Breast epithelium (tissue), 4 donors: ENCODE measurements around the gene CPXM2. TPM values are rescaled to one million over a fixed set of nuclear protein-coding genes. Genes with fewer than 3 reads are reported as not detected.

Experiments used
- DNase-seq, 2 donors: peaks; one replicate each; pipeline ENCODE4 v3.0.0-alpha.2; 2019; ENCODE audit warnings: low spot score in 2 of 2
- H3K27ac ChIP-seq, 2 donors: fragments of 200-600 bp; sonication (generic) in 1 of 2; one replicate each; pipeline ENCODE4 v1.5.1; 2016 to 2019; ENCODE audit warnings: mild to moderate bottlenecking in 1 of 2
- H3K27me3 ChIP-seq, 2 donors: fragments of 200-600 bp; sonication (generic) in 1 of 2; one replicate each; pipeline versions ENCODE4 v1.5.1 to v1.6.0; 2017 to 2019; ENCODE audit warnings: control low read depth in 1 of 2, mild to moderate bottlenecking in 1 of 2
- H3K36me3 ChIP-seq: fragments of 200-600 bp; one replicate; pipeline ENCODE4 v1.5.1; 2019
- H3K4me1 ChIP-seq, 2 donors: fragments of 200-600 bp; sonication (generic); one replicate each; pipeline ENCODE4 v1.5.1; 2016 to 2019; ENCODE audit warnings: control low read depth in 1 of 2
- H3K4me3 ChIP-seq, 3 donors: fragments of 200-600 bp; sonication (generic); 1 replicate in 2 of 3; 2 replicates in 1 of 3; pipeline ENCODE4 v1.5.1; 2016 to 2019; ENCODE audit warnings: mild to moderate bottlenecking in 3 of 3, moderate library complexity in 2 of 3
- H3K9me3 ChIP-seq, 2 donors: fragments of 200-600 bp; sonication (generic) in 1 of 2; one replicate each; pipeline ENCODE4 v1.5.1; 2016 to 2019; ENCODE audit warnings: control low read depth in 1 of 2
- POLR2A ChIP-seq: fragments of 450-650 bp; IDR thresholded peaks from one replicate; pipeline ENCODE4 v1.6.1; 2016; ENCODE audit warnings: antibody characterized with exemption, mild to moderate bottlenecking, moderate library complexity
- POLR2AphosphoS5 ChIP-seq, 3 donors: sonication (generic); formaldehyde crosslinking; IDR thresholded peaks; one replicate each; pipeline ENCODE4 v1.6.1; 2017; ENCODE audit warnings: antibody characterized with exemption in 3 of 3
- intact Hi-C: fragments of 100-400 bp; cut with DNase I; formaldehyde crosslinking; loops from one replicate; pipeline ENCODE4 v1.15.1; 2023; ENCODE audit warnings: low total_unique reads
- total RNA-seq, 3 donors: library from RNA; depleted of rRNA; stranded (reverse); fragments of >200 nt; gene quantifications; one replicate each; pipeline ENCODE4 v1.1.0, GENCODE V29; 2016
- TF ChIP-seq, protein P1 (sequence below), 3 donors: fragments of 450-650 bp; IDR thresholded peaks; one replicate each; pipeline ENCODE4 v1.5.1; 2016 to 2017; ENCODE audit warnings: antibody characterized with exemption in 3 of 3, mild to moderate bottlenecking in 3 of 3, moderate library complexity in 3 of 3

CPXM2 gene
- total RNA-seq, 3 donors from 2014 or later = 5.3 to 16.7 (median 7.2) TPM

DNA sequence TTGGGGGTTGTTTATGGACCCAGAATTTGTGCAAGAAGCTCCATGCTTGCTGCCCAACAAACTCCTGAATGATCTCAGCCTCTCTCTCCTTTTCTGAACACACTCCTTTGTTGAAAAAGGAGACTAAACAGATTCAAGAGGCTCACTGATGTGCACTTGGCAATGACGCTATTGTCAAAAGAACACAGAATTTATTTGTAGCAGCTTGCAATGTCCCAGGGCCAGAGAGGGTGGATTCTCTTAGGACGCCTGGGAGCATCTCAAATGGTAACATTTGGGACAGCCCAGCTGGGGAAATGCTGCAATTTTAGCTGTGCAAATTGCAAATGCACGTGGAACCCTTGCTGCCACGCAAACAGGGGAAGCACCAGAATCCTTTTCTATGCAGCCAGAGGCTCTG lies 145.5 kb downstream of the CPXM2 start:
- Histone ChIP-seq H3K27me3 (no peaks in the 10 kb centered on the region), H3K27ac (no peak overlapping the region), H3K4me1 (no peaks in the 10 kb centered on the region), H3K4me3 (no peak overlapping the region), H3K9me3 (no peaks in the 10 kb centered on the region), H3K36me3 (no peaks in the 10 kb centered on the region)
- intact Hi-C loops = no loop called here
- TF ChIP-seq, protein P1, sequence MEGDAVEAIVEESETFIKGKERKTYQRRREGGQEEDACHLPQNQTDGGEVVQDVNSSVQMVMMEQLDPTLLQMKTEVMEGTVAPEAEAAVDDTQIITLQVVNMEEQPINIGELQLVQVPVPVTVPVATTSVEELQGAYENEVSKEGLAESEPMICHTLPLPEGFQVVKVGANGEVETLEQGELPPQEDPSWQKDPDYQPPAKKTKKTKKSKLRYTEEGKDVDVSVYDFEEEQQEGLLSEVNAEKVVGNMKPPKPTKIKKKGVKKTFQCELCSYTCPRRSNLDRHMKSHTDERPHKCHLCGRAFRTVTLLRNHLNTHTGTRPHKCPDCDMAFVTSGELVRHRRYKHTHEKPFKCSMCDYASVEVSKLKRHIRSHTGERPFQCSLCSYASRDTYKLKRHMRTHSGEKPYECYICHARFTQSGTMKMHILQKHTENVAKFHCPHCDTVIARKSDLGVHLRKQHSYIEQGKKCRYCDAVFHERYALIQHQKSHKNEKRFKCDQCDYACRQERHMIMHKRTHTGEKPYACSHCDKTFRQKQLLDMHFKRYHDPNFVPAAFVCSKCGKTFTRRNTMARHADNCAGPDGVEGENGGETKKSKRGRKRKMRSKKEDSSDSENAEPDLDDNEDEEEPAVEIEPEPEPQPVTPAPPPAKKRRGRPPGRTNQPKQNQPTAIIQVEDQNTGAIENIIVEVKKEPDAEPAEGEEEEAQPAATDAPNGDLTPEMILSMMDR (IDR thresholded peaks at IDR 0.05) = no peak
- TF ChIP-seq POLR2AphosphoS5 (IDR thresholded peaks at IDR 0.05) (no peak), POLR2A (no peak)
- DNase-seq = no peak

- H3K36me3 ChIP-seq = no peaks in the 10 kb centered on the region
- TF ChIP-seq POLR2A = no peak
- TF ChIP-seq, protein P1 (IDR thresholded peaks at IDR 0.05) = no peak
- no peak for TF ChIP-seq POLR2AphosphoS5 (IDR thresholded peaks at IDR 0.05)
- intact Hi-C loops = no loop called here
- no peaks in the 10 kb centered on the region for H3K27me3 ChIP-seq
- no peaks in the 10 kb centered on the region for H3K4me1 ChIP-seq
- no peak for DNase-seq
- no peaks in the 10 kb centered on the region for H3K9me3 ChIP-seq
- no peak overlapping the region for H3K27ac ChIP-seq
- H3K4me3 ChIP-seq = no peak overlapping the region
These were observed 147.4 kb downstream of the CPXM2 start for GRCh38 chr10:123744224-123744536.

DNA sequence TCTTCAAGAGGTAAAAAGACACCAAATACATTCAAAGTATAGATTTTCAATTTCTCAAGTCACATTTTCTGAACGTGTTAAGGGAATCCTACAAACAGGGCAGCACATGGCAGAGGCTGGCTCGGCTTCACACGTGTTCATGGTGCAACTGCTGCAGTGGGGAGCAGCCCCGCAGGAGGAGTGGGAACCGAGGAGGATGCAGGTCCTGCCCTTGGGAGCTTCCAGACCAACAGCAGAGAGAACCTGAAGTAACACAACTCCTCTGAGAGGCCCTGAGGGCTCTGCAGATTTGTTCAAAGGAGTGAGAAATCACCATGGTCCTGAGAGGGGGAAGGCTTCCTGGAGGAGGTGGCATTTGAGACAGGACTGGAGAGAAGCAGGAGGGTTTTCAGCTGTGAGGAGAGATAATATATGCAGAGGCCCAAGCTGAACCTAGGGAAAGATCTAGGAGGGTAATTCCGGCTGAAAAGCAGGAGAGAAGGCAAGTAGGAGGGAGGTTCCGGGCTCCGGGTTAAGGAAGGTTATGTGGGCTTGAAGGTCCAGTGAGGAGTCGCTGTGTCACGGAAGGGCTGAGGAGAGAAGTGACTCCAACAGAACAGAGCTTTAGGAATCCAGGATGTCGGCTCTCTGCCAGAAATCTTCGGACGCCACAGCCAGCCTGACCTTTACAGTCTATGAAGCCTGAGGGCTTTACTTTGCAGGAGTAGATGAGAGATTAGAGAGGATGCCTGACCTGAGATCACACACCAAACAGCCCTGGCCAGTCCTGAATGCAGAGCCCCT lies 148.0 kb downstream of the CPXM2 start:
- TF ChIP-seq POLR2AphosphoS5 (IDR thresholded peaks at IDR 0.05) (no peak), POLR2A (no peak)
- TF ChIP-seq, protein P1 (IDR thresholded peaks at IDR 0.05) = no peak
- H3K4me1 ChIP-seq = no peaks in the 10 kb centered on the region
- intact Hi-C loops = no loop called here
- H3K4me3 ChIP-seq = no peak overlapping the region
- peak; percentile 35 to 79 for DNase-seq
- no peaks in the 10 kb centered on the region for H3K9me3 ChIP-seq
- no peaks in the 10 kb centered on the region for H3K36me3 ChIP-seq
- no peak overlapping the region for H3K27ac ChIP-seq
- H3K27me3 ChIP-seq = no peaks in the 10 kb centered on the region

DNA sequence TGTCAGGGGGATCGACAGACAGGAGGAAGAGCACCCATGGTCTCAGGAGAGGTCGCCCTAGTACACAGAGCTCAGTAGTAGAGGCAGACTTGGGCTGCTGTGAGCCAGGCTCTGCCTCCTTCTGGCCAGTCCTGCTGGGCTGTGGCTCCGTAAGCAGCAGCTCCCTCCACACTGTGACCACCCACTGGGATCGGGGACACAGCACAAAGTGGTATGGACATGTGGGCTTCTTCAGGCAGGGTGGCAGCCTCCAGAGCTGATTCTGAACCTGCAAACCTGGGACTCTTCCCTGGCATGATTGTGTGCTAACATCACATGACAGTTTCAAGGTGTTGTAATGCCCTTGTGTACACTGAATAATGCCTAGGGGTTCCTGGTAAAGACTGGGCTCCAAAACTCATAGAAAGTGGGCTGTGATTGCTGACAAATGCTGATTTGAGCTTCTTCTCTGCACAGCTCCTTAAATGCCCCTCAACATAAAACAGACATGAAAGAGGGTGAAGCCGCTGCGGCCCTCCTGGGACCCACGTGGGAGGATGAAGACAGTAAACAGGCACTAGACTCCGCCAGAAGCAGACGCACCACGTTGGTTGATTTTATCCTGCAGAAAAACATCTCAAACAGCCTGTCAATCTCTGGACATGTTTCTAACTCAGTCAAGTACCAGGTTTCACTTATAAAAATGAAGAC lies 148.7 kb downstream of the CPXM2 start:
- no peaks in the 10 kb centered on the region for H3K9me3 ChIP-seq
- intact Hi-C loops = no loop called here
- TF ChIP-seq POLR2A (no peak), POLR2AphosphoS5 (IDR thresholded peaks at IDR 0.05) (no peak)
- TF ChIP-seq, protein P1 (IDR thresholded peaks at IDR 0.05) = no peak
- H3K36me3 ChIP-seq = no peaks in the 10 kb centered on the region
- no peaks in the 10 kb centered on the region for H3K27me3 ChIP-seq
- H3K4me1 ChIP-seq = no peaks in the 10 kb centered on the region
- H3K27ac ChIP-seq = no peak overlapping the region
- no peak for DNase-seq
- H3K4me3 ChIP-seq = no peak overlapping the region

DNA sequence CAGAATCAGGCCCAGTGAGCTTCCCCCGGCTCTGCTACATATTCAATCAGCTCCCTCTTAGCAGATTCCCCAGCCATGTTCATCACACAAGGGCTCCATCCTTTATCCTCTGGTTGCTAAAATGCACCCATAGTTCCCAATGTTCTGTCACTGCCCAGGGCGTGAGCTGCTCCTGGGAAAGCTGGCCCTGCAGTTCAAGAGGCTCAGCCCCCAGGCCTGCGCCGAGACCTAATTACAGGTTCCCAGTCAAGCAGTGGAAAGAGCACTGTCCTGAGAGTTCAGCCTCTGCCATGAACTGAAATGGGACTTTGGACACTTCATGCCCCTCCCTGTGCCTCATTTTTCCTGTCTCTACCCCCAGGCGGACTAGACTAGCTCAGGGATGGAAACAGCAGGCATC lies 149.9 kb downstream of the CPXM2 start:
- H3K36me3 ChIP-seq = no peaks in the 10 kb centered on the region
- no peak overlapping the region for H3K4me3 ChIP-seq
- DNase-seq = no peak
- no peaks in the 10 kb centered on the region for H3K4me1 ChIP-seq
- no peak overlapping the region for H3K27ac ChIP-seq
- TF ChIP-seq, protein P1 (IDR thresholded peaks at IDR 0.05) = no peak
- no peak for TF ChIP-seq POLR2AphosphoS5 (IDR thresholded peaks at IDR 0.05)
- TF ChIP-seq POLR2A = no peak
- peaks cover 0 to 4% of the 10 kb centered on the region in 2 donors for H3K9me3 ChIP-seq
- no peaks in the 10 kb centered on the region for H3K27me3 ChIP-seq
- intact Hi-C loops = no loop called here
